Measurements from ENCODE around the gene SYMPK.
A peak's percentile ranks its signal among the peaks of the same experiment; 100 is the strongest.

- TF ChIP-seq CTCF (IDR thresholded peaks at IDR 0.05) = peak; percentile 99
- TF ChIP-seq REST (IDR thresholded peaks at IDR 0.05; ENCODE audit: low read depth, low read length) = peak; percentile 33; the same call in 1 of the 2 replicates
- no peak for TF ChIP-seq FOXM1 (IDR thresholded peaks at IDR 0.05; ENCODE audit: low read depth)
- no peak for TF ChIP-seq EZH2phosphoT487 (IDR thresholded peaks at IDR 0.05; ENCODE audit: borderline replicate concordance, low read depth)
- peak; percentile 51; the same call in 1 of the 2 replicates for TF ChIP-seq MXI1 (IDR thresholded peaks at IDR 0.05; ENCODE audit: low read depth, low read length)
- TF ChIP-seq MEF2A (IDR thresholded peaks at IDR 0.05; ENCODE audit: borderline replicate concordance, low read depth) = no peak
- TF ChIP-seq ELF1 (IDR thresholded peaks at IDR 0.05) = no peak
- TF ChIP-seq RAD21 (IDR thresholded peaks at IDR 0.05; ENCODE audit: low read length) = peak; percentile 74
- TF ChIP-seq GABPA (IDR thresholded peaks at IDR 0.05; ENCODE audit: low read depth) = no peak
- no peak for TF ChIP-seq USF1 (IDR thresholded peaks at IDR 0.05; ENCODE audit: borderline replicate concordance, low read depth)
- TF ChIP-seq JUND (IDR thresholded peaks at IDR 0.05) = no peak
- no peak for TF ChIP-seq SIN3A (IDR thresholded peaks at IDR 0.05; ENCODE audit: borderline replicate concordance, low read depth, low read length)
- TF ChIP-seq NFIC (IDR thresholded peaks at IDR 0.05; ENCODE audit: borderline replicate concordance) = no peak
- no peak for TF ChIP-seq POLR2AphosphoS5 (IDR thresholded peaks at IDR 0.05; ENCODE audit: low read depth, low read length)
Observed at GRCh38 chr19:45882652-45883585, 20.0 kb upstream of the SYMPK start.

Data from SK-N-SH (cell line).